Smooth muscle cell (in vitro differentiated cells): ENCODE results near the gene SDF2. TPM values are rescaled to one million over a fixed set of nuclear protein-coding genes. Genes with fewer than 3 reads are reported as not detected.

ENCODE experiments used
- DNase-seq: peaks from one replicate; lab custom pipeline; 2025; ENCODE audit not compliant: unreplicated experiment; lab: John Stamatoyannopoulos, UW
- H2AFZ ChIP-seq: fragments of 200-600 bp; sonication (generic); 2 replicates; pipeline ENCODE4 v1.6.0; 2016; ENCODE audit warnings: antibody characterized with exemption, low read depth, mild to moderate bottlenecking
- H3F3A ChIP-seq: fragments of 200-600 bp; sonication (generic); 2 replicates; pipeline ENCODE4 v1.6.0; 2017; ENCODE audit warnings: antibody characterized with exemption, low read depth
- H3K27ac ChIP-seq: fragments of 200-600 bp; sonication (generic); 2 replicates; pipeline ENCODE4 v1.5.1; 2016; ENCODE audit warnings: low read depth, mild to moderate bottlenecking
- H3K27me3 ChIP-seq: fragments of 200-600 bp; sonication (generic); 2 replicates; pipeline ENCODE4 v1.6.1; 2016; ENCODE audit warnings: low read depth, mild to moderate bottlenecking
- H3K36me3 ChIP-seq: fragments of 200-600 bp; sonication (generic); 2 replicates; pipeline ENCODE4 v1.5.1; 2016; ENCODE audit warnings: low read depth
- H3K4me1 ChIP-seq: fragments of 200-600 bp; sonication (generic); 2 replicates; pipeline ENCODE4 v1.5.1; 2016; ENCODE audit warnings: low read depth
- H3K4me2 ChIP-seq: fragments of 200-600 bp; sonication (generic); 2 replicates; pipeline ENCODE4 v1.6.0; 2016; ENCODE audit warnings: mild to moderate bottlenecking
- H3K4me3 ChIP-seq: fragments of 200-600 bp; sonication (generic); 2 replicates; pipeline ENCODE4 v1.5.1; 2016; ENCODE audit warnings: mild to moderate bottlenecking
- H3K79me2 ChIP-seq: fragments of 200-600 bp; sonication (generic); 2 replicates; pipeline ENCODE4 v1.6.0; 2016; ENCODE audit warnings: low read depth, mild to moderate bottlenecking
- H3K9ac ChIP-seq: fragments of 200-600 bp; sonication (generic); 2 replicates; pipeline ENCODE4 v1.6.0; 2016; ENCODE audit warnings: low read depth
- H3K9me3 ChIP-seq: fragments of 200-600 bp; sonication (generic); replicated peaks from 2 replicates; pipeline ENCODE4 v1.5.1; 2016; ENCODE audit warnings: low read depth
- H4K20me1 ChIP-seq: fragments of 200-600 bp; sonication (generic); 2 replicates; pipeline ENCODE4 v1.6.0; 2016; ENCODE audit warnings: low read depth
- whole genome bisulfite sequencing: methylation state at CpG from one replicate; pipeline ENCODE4 v1.1.7; 2016; ENCODE audit warnings: low lambda C conversion rate; 5-methylcytosine and 5-hydroxymethylcytosine counted together
- polyA plus RNA-seq: library from polyadenylated mRNA; unstranded; fragments of >200 nt; fragmentation: Nextera tagmentation; extraction: Ambion mirVana; gene quantifications from 2 replicates; pipeline ENCODE4 v1.2.1, GENCODE V29; 2016
- total RNA-seq: library from RNA; depleted of rRNA; stranded (reverse); fragments of >200 nt; gene quantifications from 2 replicates; pipeline ENCODE4 v1.2.3, GENCODE V29; 2014
- TF ChIP-seq, protein P1 (sequence below): fragments of 200-600 bp; sonication (generic); IDR thresholded peaks from 2 replicates; pipeline ENCODE4 v1.5.1; 2017; ENCODE audit warnings: borderline replicate concordance, mild to moderate bottlenecking, antibody characterized with exemption; ENCODE audit not compliant: insufficient read depth, poor library complexity, severe bottlenecking

Gene SDF2
- total and polyA plus RNA-seq, 2 experiments from 2014 or later = 88.6 to 96.5 TPM

DNA sequence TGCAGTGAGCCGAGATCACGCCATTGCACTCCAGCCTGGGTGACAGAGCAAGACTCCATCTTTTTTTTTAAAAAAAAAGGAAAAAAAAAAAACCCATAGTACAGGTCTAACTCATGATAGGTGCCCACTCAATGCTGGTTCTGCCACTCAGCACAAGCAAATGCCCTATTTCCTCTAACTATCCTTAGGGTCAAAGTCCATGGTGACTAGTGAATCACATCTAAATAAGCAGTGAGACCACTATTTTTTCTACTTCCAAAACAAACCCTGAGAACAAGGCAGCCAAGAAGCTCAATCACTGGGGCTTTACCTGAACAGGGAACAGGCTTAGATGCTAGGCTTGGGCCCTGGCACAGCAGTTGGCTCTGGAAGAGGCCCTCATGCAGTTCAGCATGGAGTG lies 20.1 kb downstream of the SDF2 start:
- no peak for DNase-seq
- peaks cover 10% of the 10 kb centered on the region for H3F3A ChIP-seq
- H3K4me1 ChIP-seq = peaks cover 7% of the 10 kb centered on the region
- peaks cover 26% of the 10 kb centered on the region for H3K79me2 ChIP-seq
- no peak overlapping the region for H2AFZ ChIP-seq
- no peak overlapping the region for H3K9ac ChIP-seq
- H4K20me1 ChIP-seq = peaks cover 10% of the 10 kb centered on the region
- H3K27me3 ChIP-seq = no peaks in the 10 kb centered on the region
- 100% methylated on average over 2 of the region's 2 CpGs for whole genome bisulfite sequencing
- H3K27ac ChIP-seq = no peak overlapping the region
- TF ChIP-seq, protein P1, sequence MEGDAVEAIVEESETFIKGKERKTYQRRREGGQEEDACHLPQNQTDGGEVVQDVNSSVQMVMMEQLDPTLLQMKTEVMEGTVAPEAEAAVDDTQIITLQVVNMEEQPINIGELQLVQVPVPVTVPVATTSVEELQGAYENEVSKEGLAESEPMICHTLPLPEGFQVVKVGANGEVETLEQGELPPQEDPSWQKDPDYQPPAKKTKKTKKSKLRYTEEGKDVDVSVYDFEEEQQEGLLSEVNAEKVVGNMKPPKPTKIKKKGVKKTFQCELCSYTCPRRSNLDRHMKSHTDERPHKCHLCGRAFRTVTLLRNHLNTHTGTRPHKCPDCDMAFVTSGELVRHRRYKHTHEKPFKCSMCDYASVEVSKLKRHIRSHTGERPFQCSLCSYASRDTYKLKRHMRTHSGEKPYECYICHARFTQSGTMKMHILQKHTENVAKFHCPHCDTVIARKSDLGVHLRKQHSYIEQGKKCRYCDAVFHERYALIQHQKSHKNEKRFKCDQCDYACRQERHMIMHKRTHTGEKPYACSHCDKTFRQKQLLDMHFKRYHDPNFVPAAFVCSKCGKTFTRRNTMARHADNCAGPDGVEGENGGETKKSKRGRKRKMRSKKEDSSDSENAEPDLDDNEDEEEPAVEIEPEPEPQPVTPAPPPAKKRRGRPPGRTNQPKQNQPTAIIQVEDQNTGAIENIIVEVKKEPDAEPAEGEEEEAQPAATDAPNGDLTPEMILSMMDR = no peak
- H3K4me2 ChIP-seq = no peak overlapping the region
- H3K9me3 ChIP-seq = no peaks in the 10 kb centered on the region
- H3K4me3 ChIP-seq = no peak overlapping the region
- peaks cover 25% of the 10 kb centered on the region for H3K36me3 ChIP-seq

DNA sequence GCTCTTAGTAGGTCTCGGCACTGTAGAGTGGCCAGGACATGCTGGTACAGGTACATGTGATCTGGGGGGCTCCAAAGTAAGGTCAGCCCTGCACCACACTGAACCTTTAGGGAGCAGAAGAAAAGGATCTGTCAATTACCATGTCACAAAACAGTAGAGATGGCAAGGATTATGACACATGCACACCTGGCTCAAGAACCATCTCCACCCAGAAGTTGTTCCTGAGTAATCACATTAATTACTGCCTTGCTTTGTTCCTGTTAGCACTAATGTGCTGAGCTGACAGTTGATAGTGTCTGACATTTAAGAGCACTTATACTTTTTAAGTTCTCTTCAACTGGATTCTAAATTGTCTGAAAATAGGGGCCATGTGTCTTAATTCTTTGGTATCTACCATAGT lies 26.2 kb downstream of the SDF2 start:
- WGBS = 92% methylated on average over 1 of the region's 1 CpG

GRCh38 chr17:28634206-28634865 lies 27.4 kb downstream of the SDF2 start:
- no peaks in the 10 kb centered on the region for H3K9me3 ChIP-seq
- H3K27ac ChIP-seq = no peak overlapping the region
- no peaks in the 10 kb centered on the region for H3F3A ChIP-seq
- WGBS = 91% methylated on average over 14 of the region's 14 CpGs
- H3K4me1 ChIP-seq = no peaks in the 10 kb centered on the region
- H2AFZ ChIP-seq = no peak overlapping the region
- H3K4me3 ChIP-seq = no peak overlapping the region
- H4K20me1 ChIP-seq = peaks cover 25% of the 10 kb centered on the region
- no peak overlapping the region for H3K4me2 ChIP-seq
- no peaks in the 10 kb centered on the region for H3K27me3 ChIP-seq
- TF ChIP-seq, protein P1 = no peak
- DNase-seq = no peak
- no peaks in the 10 kb centered on the region for H3K79me2 ChIP-seq
- peaks cover 33% of the 10 kb centered on the region for H3K36me3 ChIP-seq
- no peak overlapping the region for H3K9ac ChIP-seq

More for the DNA sequence above, 26.2 kb downstream of the SDF2 start:
- Histone ChIP-seq H3K36me3 (peaks cover 33% of the 10 kb centered on the region), H3F3A (no peaks in the 10 kb centered on the region), H2AFZ (no peak overlapping the region), H3K4me3 (no peak overlapping the region), H3K4me2 (no peak overlapping the region), H3K9me3 (no peaks in the 10 kb centered on the region), H3K79me2 (no peaks in the 10 kb centered on the region), H3K9ac (no peak overlapping the region), H4K20me1 (peaks cover 25% of the 10 kb centered on the region), H3K27me3 (no peaks in the 10 kb centered on the region), H3K27ac (no peak overlapping the region), H3K4me1 (no peaks in the 10 kb centered on the region)
- TF ChIP-seq, protein P1 = no peak
- no peak for DNase-seq

DNA sequence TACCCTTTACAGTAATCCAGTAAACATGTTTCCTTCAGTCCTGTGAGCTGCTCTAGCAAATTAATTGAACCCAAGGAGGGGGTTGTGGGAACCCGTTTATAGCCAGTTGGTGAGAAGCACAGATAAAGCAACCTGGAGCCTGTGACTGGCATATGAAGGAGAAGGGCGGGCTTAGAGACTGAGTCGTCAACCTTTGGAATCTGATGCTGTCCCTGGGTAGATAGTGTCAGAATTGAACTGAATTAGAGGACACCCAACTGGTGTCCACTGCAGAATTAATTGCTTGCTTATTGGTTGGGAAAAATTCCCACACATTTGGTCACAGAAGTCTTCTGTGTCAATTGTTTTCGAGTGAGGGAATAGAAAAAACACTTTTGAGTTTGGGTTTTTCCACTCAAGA lies 34.9 kb downstream of the SDF2 start:
- Histone ChIP-seq H3K27ac (no peak overlapping the region), H3K9me3 (no peaks in the 10 kb centered on the region), H3K4me3 (no peak overlapping the region), H3K9ac (no peak overlapping the region), H3K4me1 (no peaks in the 10 kb centered on the region), H3K4me2 (no peak overlapping the region), H3K36me3 (peaks cover 11% of the 10 kb centered on the region), H2AFZ (no peak overlapping the region), H3K27me3 (no peaks in the 10 kb centered on the region), H3F3A (no peaks in the 10 kb centered on the region), H4K20me1 (no peaks in the 10 kb centered on the region), H3K79me2 (no peaks in the 10 kb centered on the region)
- no peak for DNase-seq
- TF ChIP-seq, protein P1 = no peak
- WGBS = 96% methylated on average over 4 of the region's 4 CpGs
